Body of pancreas (tissue), 4 donors: Measurements from ENCODE around the gene LDB2.

Experiments used
- POLR2A ChIP-seq, 3 donors: fragments of 450-650 bp; IDR thresholded peaks; one replicate each; pipeline ENCODE4 v1.6.1; 2016; ENCODE audit warnings: antibody characterized with exemption in 3 of 3, mild to moderate bottlenecking in 2 of 3
- TF ChIP-seq, protein P1 (sequence below), 7 experiments: fragments of 450-650 bp in 4 of 7; fragments of 200-600 bp in 3 of 7; sonication (generic) in 3 of 7; IDR thresholded peaks; one replicate each; pipeline ENCODE4 v1.5.1; 2016 to 2019; ENCODE audit warnings: antibody characterized with exemption in 7 of 7

DNA sequence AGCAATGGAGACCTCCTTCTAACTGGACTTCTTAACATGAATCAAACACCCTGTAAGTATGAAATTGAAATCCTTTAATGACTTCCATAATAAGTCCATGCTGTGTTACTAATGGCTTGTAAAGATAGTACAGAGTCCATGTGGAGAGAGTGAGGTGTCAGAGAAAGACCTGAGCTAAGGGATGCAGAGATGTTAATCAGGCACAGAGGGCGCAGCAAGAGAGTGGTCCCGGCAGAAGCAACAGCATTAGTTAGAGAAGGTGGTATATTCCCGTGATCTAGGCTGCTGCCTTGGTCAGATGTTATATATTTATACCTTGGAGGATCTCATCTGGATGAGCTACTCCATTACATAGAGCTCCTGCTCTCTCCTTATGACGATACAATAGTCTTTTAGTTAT lies 295.3 kb downstream of the LDB2 start:
- TF ChIP-seq POLR2A (IDR thresholded peaks at IDR 0.05), result no peak
- TF ChIP-seq, protein P1, sequence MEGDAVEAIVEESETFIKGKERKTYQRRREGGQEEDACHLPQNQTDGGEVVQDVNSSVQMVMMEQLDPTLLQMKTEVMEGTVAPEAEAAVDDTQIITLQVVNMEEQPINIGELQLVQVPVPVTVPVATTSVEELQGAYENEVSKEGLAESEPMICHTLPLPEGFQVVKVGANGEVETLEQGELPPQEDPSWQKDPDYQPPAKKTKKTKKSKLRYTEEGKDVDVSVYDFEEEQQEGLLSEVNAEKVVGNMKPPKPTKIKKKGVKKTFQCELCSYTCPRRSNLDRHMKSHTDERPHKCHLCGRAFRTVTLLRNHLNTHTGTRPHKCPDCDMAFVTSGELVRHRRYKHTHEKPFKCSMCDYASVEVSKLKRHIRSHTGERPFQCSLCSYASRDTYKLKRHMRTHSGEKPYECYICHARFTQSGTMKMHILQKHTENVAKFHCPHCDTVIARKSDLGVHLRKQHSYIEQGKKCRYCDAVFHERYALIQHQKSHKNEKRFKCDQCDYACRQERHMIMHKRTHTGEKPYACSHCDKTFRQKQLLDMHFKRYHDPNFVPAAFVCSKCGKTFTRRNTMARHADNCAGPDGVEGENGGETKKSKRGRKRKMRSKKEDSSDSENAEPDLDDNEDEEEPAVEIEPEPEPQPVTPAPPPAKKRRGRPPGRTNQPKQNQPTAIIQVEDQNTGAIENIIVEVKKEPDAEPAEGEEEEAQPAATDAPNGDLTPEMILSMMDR (IDR thresholded peaks at IDR 0.05), result no peak
